GM23338 (cell line): ENCODE results near the gene IGF1R. TPM values are rescaled to one million over a fixed set of nuclear protein-coding genes. Genes with fewer than 3 reads are reported as not detected.

Experiments
- ATAC-seq: fragments of 200-7000 bp; cut with Tn5 transposase; 3 replicates; pipeline ENCODE4 v1.9.1; 2020
- DNase-seq: peaks from one replicate; pipeline ENCODE4 v3.0.0-alpha.2; 2015; ENCODE audit warnings: low spot score
- H2AFZ ChIP-seq: fragments of 200-600 bp; sonication (generic); 2 replicates; pipeline ENCODE4 v1.8.0; 2016; ENCODE audit warnings: antibody characterized with exemption, mild to moderate bottlenecking, moderate library complexity
- H3F3A ChIP-seq: fragments of 200-600 bp; sonication (generic); replicated peaks from 2 replicates; pipeline ENCODE4 v1.8.0; 2017; ENCODE audit warnings: antibody characterized with exemption, mixed run types, low read depth
- H3K27ac ChIP-seq: fragments of 200-600 bp; sonication (generic); 2 replicates; pipeline ENCODE4 v1.6.1; 2016; ENCODE audit warnings: low read depth
- H3K27me3 ChIP-seq: fragments of 200-600 bp; sonication (generic); 2 replicates; pipeline ENCODE4 v1.8.0; 2016; ENCODE audit warnings: mild to moderate bottlenecking, mixed run types, moderate library complexity; ENCODE audit not compliant: insufficient read depth
- H3K36me3 ChIP-seq: fragments of 200-600 bp; sonication (generic); 2 replicates; pipeline ENCODE4 v1.8.0; 2016; ENCODE audit warnings: mild to moderate bottlenecking; ENCODE audit not compliant: insufficient read depth
- H3K4me1 ChIP-seq: fragments of 200-600 bp; sonication (generic); 2 replicates; pipeline ENCODE4 v1.8.0; 2016; ENCODE audit warnings: mild to moderate bottlenecking, moderate library complexity; ENCODE audit not compliant: insufficient read depth
- H3K4me2 ChIP-seq: fragments of 200-600 bp; sonication (generic); 2 replicates; pipeline ENCODE4 v1.7.1; 2017; ENCODE audit warnings: mixed run types
- H3K4me3 ChIP-seq: fragments of 200-600 bp; sonication (generic); 2 replicates; pipeline ENCODE4 v1.6.1; 2016; ENCODE audit warnings: mixed run types
- H3K79me2 ChIP-seq: fragments of 200-600 bp; sonication (generic); replicated peaks from 2 replicates; pipeline ENCODE4 v1.8.0; 2017; ENCODE audit warnings: mild to moderate bottlenecking; ENCODE audit not compliant: insufficient read depth
- H3K9me2 ChIP-seq: fragments of 200-600 bp; sonication (generic); 2 replicates; pipeline ENCODE4 v1.8.0; 2017; ENCODE audit not compliant: insufficient read depth
- H4K20me1 ChIP-seq: fragments of 200-600 bp; sonication (generic); replicated peaks from 2 replicates; pipeline ENCODE4 v1.8.0; 2017; ENCODE audit warnings: mild to moderate bottlenecking; ENCODE audit not compliant: insufficient read depth
- H3K27ac Mint-ChIP-seq: 2 replicates; pipeline ENCODE4 v1.8.0; 2020; ENCODE audit warnings: inconsistent platforms, mild to moderate bottlenecking, moderate library complexity, mixed read lengths
- H3K27me3 Mint-ChIP-seq: 3 replicates; pipeline ENCODE4 v1.8.0; 2022; ENCODE audit warnings: low read depth, mild to moderate bottlenecking, moderate library complexity, mixed read lengths, inconsistent platforms; ENCODE audit not compliant: insufficient read depth, poor library complexity
- H3K36me3 Mint-ChIP-seq: 3 replicates; pipeline ENCODE4 v1.8.0; 2021; ENCODE audit warnings: low read depth, mild to moderate bottlenecking, inconsistent platforms, moderate library complexity, mixed read lengths
- H3K4me1 Mint-ChIP-seq: 3 replicates; pipeline ENCODE4 v1.8.0; 2020; ENCODE audit warnings: mild to moderate bottlenecking, inconsistent platforms, mixed read lengths
- H3K4me3 Mint-ChIP-seq: 3 replicates; pipeline ENCODE4 v1.8.0; 2021; ENCODE audit warnings: moderate library complexity, mild to moderate bottlenecking, inconsistent platforms, mixed read lengths
- H3K9me3 Mint-ChIP-seq: 3 replicates; pipeline ENCODE4 v1.8.0; 2020; ENCODE audit warnings: moderate library complexity, mild to moderate bottlenecking, inconsistent platforms, mixed read lengths
- CREB1 ChIP-seq: fragments of 250-450 bp; sonication (Bioruptor Pico); IDR thresholded peaks from 2 replicates; pipeline ENCODE4 v1.5.0; 2020; ENCODE audit warnings: low read depth, mild to moderate bottlenecking, moderate library complexity
- EZH2phosphoT487 ChIP-seq: fragments of 200-600 bp; sonication (generic); IDR thresholded peaks from one replicate; pipeline ENCODE4 v1.8.1; 2018; ENCODE audit warnings: antibody characterized with exemption; ENCODE audit not compliant: unreplicated experiment
- JUNB ChIP-seq: IDR thresholded peaks from one replicate; pipeline ENCODE4 v1.6.1; 2016; ENCODE audit warnings: antibody characterized with exemption; ENCODE audit not compliant: unreplicated experiment
- NANOG ChIP-seq: IDR thresholded peaks from 2 replicates; pipeline ENCODE4 v1.6.1; 2016; ENCODE audit warnings: antibody characterized with exemption, borderline replicate concordance
- STAT1 ChIP-seq: IDR thresholded peaks from one replicate; pipeline ENCODE4 v1.6.1; 2016; ENCODE audit warnings: antibody characterized with exemption; ENCODE audit not compliant: unreplicated experiment
- ZNF114 ChIP-seq: fragments of 250-450 bp; sonication (Bioruptor Pico); IDR thresholded peaks from 2 replicates; pipeline ENCODE4 v1.5.0; 2020; ENCODE audit warnings: mild to moderate bottlenecking, moderate library complexity
- polyA plus RNA-seq: library from polyadenylated mRNA; unstranded; fragments of >200 nt; fragmentation: Nextera tagmentation; extraction: Ambion mirVana; gene quantifications from 2 replicates; pipeline ENCODE4 v1.2.1, GENCODE V29; 2016
- total RNA-seq: library from RNA; depleted of rRNA; stranded (reverse); fragments of >200 nt; shearing (Covaris generic); gene quantifications from 2 replicates; pipeline ENCODE4 v1.2.3, GENCODE V29; 2014
- TF ChIP-seq, protein P1 (sequence below): fragments of 250-450 bp; sonication (Bioruptor Pico); IDR thresholded peaks from 2 replicates; pipeline ENCODE4 v1.5.0; 2020; ENCODE audit warnings: mild to moderate bottlenecking, moderate library complexity
- TF ChIP-seq, protein P2 (sequence below), 2 experiments: fragments of 200-600 bp in 1 of 2; sonication (generic) in 1 of 2; conservative IDR thresholded peaks; 2 replicates each; pipeline versions ENCODE4 v1.5.1 to v1.6.1; 2016 to 2017; ENCODE audit warnings: antibody characterized with exemption in 2 of 2, low read depth in 2 of 2, mild to moderate bottlenecking in 2 of 2, moderate library complexity in 1 of 2

IGF1R gene
- total and polyA plus RNA-seq, 2 experiments from 2014 or later, result 20.4 to 92.2 TPM

DNA sequence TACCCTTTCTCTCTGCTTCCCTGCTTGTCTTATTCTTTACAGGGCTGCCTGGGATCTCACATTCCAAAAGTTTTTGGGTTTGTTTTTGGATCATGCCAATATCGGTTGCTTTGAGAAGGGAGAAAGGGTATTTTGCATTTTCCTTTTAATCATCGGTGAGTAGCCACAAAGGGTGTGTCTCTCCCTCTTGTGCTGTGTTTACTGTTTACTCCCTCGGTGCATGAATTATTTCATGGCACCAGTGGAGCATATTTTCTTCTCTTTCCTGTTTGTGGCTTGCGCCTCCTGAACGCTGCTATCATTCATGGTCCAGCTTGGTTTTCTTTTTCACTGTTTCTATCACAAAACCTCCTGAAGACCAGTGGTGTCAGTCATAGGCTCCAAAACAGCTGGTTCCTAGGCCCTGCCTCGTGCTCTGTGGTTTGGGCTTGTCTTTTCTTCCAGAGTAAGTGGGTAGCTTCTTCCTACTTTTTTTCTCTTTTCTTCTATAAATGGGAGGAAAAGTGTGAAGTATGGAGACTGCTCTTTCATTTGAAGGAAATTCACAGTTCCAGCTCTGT, 54.9 kb downstream of the IGF1R start:
- H3K79me2 ChIP-seq, result peaks cover 100% of the 10 kb centered on the region
- no peaks in the 10 kb centered on the region; the same call in 2 of the 3 replicates for H3K9me3 Mint-ChIP-seq
- TF ChIP-seq NANOG (no peak), EZH2phosphoT487 (no peak), JUNB (no peak)
- TF ChIP-seq, protein P1, sequence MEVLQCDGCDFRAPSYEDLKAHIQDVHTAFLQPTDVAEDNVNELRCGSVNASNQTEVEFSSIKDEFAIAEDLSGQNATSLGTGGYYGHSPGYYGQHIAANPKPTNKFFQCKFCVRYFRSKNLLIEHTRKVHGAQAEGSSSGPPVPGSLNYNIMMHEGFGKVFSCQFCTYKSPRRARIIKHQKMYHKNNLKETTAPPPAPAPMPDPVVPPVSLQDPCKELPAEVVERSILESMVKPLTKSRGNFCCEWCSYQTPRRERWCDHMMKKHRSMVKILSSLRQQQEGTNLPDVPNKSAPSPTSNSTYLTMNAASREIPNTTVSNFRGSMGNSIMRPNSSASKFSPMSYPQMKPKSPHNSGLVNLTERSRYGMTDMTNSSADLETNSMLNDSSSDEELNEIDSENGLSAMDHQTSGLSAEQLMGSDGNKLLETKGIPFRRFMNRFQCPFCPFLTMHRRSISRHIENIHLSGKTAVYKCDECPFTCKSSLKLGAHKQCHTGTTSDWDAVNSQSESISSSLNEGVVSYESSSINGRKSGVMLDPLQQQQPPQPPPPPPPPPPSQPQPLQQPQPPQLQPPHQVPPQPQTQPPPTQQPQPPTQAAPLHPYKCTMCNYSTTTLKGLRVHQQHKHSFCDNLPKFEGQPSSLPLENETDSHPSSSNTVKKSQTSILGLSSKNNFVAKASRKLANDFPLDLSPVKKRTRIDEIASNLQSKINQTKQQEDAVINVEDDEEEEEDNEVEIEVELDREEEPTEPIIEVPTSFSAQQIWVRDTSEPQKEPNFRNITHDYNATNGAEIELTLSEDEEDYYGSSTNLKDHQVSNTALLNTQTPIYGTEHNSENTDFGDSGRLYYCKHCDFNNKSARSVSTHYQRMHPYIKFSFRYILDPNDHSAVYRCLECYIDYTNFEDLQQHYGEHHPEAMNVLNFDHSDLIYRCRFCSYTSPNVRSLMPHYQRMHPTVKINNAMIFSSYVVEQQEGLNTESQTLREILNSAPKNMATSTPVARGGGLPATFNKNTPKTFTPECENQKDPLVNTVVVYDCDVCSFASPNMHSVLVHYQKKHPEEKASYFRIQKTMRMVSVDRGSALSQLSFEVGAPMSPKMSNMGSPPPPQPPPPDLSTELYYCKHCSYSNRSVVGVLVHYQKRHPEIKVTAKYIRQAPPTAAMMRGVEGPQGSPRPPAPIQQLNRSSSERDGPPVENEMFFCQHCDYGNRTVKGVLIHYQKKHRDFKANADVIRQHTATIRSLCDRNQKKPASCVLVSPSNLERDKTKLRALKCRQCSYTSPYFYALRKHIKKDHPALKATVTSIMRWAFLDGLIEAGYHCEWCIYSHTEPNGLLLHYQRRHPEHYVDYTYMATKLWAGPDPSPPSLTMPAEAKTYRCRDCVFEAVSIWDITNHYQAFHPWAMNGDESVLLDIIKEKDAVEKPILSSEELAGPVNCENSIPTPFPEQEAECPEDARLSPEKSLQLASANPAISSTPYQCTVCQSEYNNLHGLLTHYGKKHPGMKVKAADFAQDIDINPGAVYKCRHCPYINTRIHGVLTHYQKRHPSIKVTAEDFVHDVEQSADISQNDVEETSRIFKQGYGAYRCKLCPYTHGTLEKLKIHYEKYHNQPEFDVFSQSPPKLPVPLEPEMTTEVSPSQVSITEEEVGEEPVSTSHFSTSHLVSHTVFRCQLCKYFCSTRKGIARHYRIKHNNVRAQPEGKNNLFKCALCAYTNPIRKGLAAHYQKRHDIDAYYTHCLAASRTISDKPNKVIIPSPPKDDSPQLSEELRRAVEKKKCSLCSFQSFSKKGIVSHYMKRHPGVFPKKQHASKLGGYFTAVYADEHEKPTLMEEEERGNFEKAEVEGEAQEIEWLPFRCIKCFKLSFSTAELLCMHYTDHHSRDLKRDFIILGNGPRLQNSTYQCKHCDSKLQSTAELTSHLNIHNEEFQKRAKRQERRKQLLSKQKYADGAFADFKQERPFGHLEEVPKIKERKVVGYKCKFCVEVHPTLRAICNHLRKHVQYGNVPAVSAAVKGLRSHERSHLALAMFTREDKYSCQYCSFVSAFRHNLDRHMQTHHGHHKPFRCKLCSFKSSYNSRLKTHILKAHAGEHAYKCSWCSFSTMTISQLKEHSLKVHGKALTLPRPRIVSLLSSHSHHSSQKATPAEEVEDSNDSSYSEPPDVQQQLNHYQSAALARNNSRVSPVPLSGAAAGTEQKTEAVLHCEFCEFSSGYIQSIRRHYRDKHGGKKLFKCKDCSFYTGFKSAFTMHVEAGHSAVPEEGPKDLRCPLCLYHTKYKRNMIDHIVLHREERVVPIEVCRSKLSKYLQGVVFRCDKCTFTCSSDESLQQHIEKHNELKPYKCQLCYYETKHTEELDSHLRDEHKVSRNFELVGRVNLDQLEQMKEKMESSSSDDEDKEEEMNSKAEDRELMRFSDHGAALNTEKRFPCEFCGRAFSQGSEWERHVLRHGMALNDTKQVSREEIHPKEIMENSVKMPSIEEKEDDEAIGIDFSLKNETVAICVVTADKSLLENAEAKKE (CRISPR knock-in tag), result no peak
- peaks cover 9% of the 10 kb centered on the region for H3K36me3 Mint-ChIP-seq
- H3K27me3 ChIP-seq, result no peaks in the 10 kb centered on the region
- H3K9me2 ChIP-seq, result no peaks in the 10 kb centered on the region
- 0 out of 2 replicates have a peak overlapping the region, but pooled peaks have one; percentile 37 for H3K4me2 ChIP-seq
- no peak overlapping the region for H3K27ac Mint-ChIP-seq
- H3K27me3 Mint-ChIP-seq, result peaks cover 2% of the 10 kb centered on the region
- no peak for ATAC-seq
- no peak overlapping the region for H3K4me3 ChIP-seq
- no peaks in the 10 kb centered on the region for H3F3A ChIP-seq
- no peak for DNase-seq
- H3K4me1 Mint-ChIP-seq, result peaks cover 45% of the 10 kb centered on the region
- H4K20me1 ChIP-seq, result peaks cover 88% of the 10 kb centered on the region
- no peaks in the 10 kb centered on the region for H3K36me3 ChIP-seq
- no peak overlapping the region for H3K4me3 Mint-ChIP-seq
- H3K27ac ChIP-seq, result peak overlapping the region; percentile 3; the same call in 1 of the 2 replicates
- H2AFZ ChIP-seq, result no peak overlapping the region
- peaks cover 73% of the 10 kb centered on the region for H3K4me1 ChIP-seq

DNA sequence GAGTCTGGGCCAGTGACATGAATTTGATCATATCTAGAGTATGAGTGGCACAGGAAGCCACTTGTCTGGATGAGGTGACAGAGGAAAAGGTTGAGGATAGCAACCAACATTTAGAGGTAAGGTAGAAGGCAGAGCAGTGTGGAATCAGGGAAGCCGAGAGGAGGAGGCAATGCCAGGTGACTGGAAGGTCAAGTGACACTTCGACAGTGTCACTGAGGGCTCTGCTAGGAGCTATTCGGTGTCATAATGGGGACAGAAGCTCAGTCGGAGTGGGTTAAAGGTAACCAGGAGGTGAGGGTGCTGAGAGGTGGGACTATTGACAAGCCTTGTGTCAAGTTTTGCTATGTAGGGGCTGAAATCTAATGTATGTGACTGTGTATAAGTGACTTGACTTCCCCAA, 56.7 kb downstream of the IGF1R start:
- Mint-ChIP-seq H3K27ac (no peak overlapping the region), H3K27me3 (peaks cover 2% of the 10 kb centered on the region), H3K9me3 (no peaks in the 10 kb centered on the region; the same call in 2 of the 3 replicates), H3K4me1 (peaks cover 45% of the 10 kb centered on the region), H3K36me3 (peaks cover 19% of the 10 kb centered on the region), H3K4me3 (no peak overlapping the region)
- TF ChIP-seq, protein P2, sequence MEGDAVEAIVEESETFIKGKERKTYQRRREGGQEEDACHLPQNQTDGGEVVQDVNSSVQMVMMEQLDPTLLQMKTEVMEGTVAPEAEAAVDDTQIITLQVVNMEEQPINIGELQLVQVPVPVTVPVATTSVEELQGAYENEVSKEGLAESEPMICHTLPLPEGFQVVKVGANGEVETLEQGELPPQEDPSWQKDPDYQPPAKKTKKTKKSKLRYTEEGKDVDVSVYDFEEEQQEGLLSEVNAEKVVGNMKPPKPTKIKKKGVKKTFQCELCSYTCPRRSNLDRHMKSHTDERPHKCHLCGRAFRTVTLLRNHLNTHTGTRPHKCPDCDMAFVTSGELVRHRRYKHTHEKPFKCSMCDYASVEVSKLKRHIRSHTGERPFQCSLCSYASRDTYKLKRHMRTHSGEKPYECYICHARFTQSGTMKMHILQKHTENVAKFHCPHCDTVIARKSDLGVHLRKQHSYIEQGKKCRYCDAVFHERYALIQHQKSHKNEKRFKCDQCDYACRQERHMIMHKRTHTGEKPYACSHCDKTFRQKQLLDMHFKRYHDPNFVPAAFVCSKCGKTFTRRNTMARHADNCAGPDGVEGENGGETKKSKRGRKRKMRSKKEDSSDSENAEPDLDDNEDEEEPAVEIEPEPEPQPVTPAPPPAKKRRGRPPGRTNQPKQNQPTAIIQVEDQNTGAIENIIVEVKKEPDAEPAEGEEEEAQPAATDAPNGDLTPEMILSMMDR (conservative IDR thresholded peaks at IDR 0.05; ENCODE audit: low read depth in 2 of 2), result no peak
- no peak for TF ChIP-seq STAT1
- no peak for TF ChIP-seq NANOG
- no peak for TF ChIP-seq ZNF114 (CRISPR knock-in tag)
- no peak for TF ChIP-seq CREB1 (CRISPR knock-in tag)
- Histone ChIP-seq H3K79me2 (peaks cover 100% of the 10 kb centered on the region), H3K4me1 (peaks cover 73% of the 10 kb centered on the region), H2AFZ (no peak overlapping the region), H3F3A (no peaks in the 10 kb centered on the region), H3K4me3 (no peak overlapping the region), H3K36me3 (no peaks in the 10 kb centered on the region), H3K27ac (no peak overlapping the region), H3K9me2 (no peaks in the 10 kb centered on the region), H3K4me2 (no peak overlapping the region), H4K20me1 (peaks cover 94% of the 10 kb centered on the region), H3K27me3 (no peaks in the 10 kb centered on the region)
- no peak for ATAC-seq
- no peak for DNase-seq
